GM21619 (cell line): ENCODE data around the gene LPAR6.
A peak's percentile ranks its signal among the peaks of the same experiment; 100 is the strongest.

Source experiments
- ATAC-seq: cut with Tn5 transposase; IDR thresholded peaks from one replicate; pipeline ENCODE4 v1.9.1; 2021; ENCODE audit not compliant: unreplicated experiment

Gene LPAR6

GRCh38 chr13:48415516-48415915 is 2.6 kb upstream of the LPAR6 start:
- no peak for ATAC-seq

- no peak for ATAC-seq
Measured at GRCh38 chr13:48414501-48414900, 1.6 kb upstream of the LPAR6 start.

GRCh38 chr13:48411841-48412531 is 927 bp downstream of the LPAR6 start:
- ATAC-seq = no peak

- ATAC-seq = no peak
Measured at GRCh38 chr13:48411147-48411794, 1.6 kb downstream of the LPAR6 start.

- no peak for ATAC-seq
Measured at GRCh38 chr13:48410199-48410598, 2.7 kb downstream of the LPAR6 start.

GRCh38 chr13:48405875-48406274 is 7.0 kb downstream of the LPAR6 start:
- ATAC-seq = no peak

GRCh38 chr13:48404952-48405351 is 8.0 kb downstream of the LPAR6 start:
- no peak for ATAC-seq

GRCh38 chr13:48403913-48404312 is 9.0 kb downstream of the LPAR6 start:
- no peak for ATAC-seq

- ATAC-seq = peak; percentile 37
Measured at GRCh38 chr13:48403151-48403631, 9.7 kb downstream of the LPAR6 start.

- no peak for ATAC-seq
Measured at GRCh38 chr13:48402325-48402932, 10.5 kb downstream of the LPAR6 start.

- ATAC-seq = no peak
Measured at GRCh38 chr13:48401480-48401879, 11.4 kb downstream of the LPAR6 start.

GRCh38 chr13:48400850-48401291 is 12.0 kb downstream of the LPAR6 start:
- peak; percentile 46 for ATAC-seq

GRCh38 chr13:48400090-48400694 is 12.7 kb downstream of the LPAR6 start:
- ATAC-seq = no peak

- no peak for ATAC-seq
Measured at GRCh38 chr13:48398450-48399095, 14.3 kb downstream of the LPAR6 start.

GRCh38 chr13:48397744-48398143 is 15.2 kb downstream of the LPAR6 start:
- ATAC-seq = no peak

- no peak for ATAC-seq
Measured at GRCh38 chr13:48393698-48394085, 19.2 kb downstream of the LPAR6 start.

GRCh38 chr13:48393030-48393697 is 19.7 kb downstream of the LPAR6 start:
- ATAC-seq = no peak

- no peak for ATAC-seq
Measured at GRCh38 chr13:48391257-48391656, 21.7 kb downstream of the LPAR6 start.

GRCh38 chr13:48386816-48387215 is 26.1 kb downstream of the LPAR6 start:
- ATAC-seq = no peak

GRCh38 chr13:48383384-48383783 is 29.5 kb downstream of the LPAR6 start:
- no peak for ATAC-seq

GRCh38 chr13:48380581-48380980 is 32.3 kb downstream of the LPAR6 start:
- no peak for ATAC-seq
